Stimulated activated CD4-positive, alpha-beta T cell treated with anti-CD3 and anti-CD28 coated beads, Interleukin-4, amount 100 ng/mL, for 1 hour (primary cell): ENCODE results near the gene C1orf35.

Experiments used
- DNase-seq: peaks from one replicate; pipeline ENCODE4 v3.0.0-alpha.2; 2020

C1orf35 gene

GRCh38 chr1:228109073-228109961 lies 6.2 kb upstream of the C1orf35 start, which contains the start of gene MRPL55:
TSS of gene MRPL55 (minus strand) at chr1:228109299. CDS start at chr1:228108260, 1,039 bp downstream.
- peak; percentile 98 for DNase-seq

- DNase-seq = no peak
Observed at GRCh38 chr1:228108742-228109072, 5.6 kb upstream of the C1orf35 start.

- no peak for DNase-seq
Observed at GRCh38 chr1:228108055-228108690, 5.0 kb upstream of the C1orf35 start.

- DNase-seq = no peak
Observed at GRCh38 chr1:228107636-228108035, 4.5 kb upstream of the C1orf35 start.

- DNase-seq = no peak
Observed at GRCh38 chr1:228106800-228107054, 3.6 kb upstream of the C1orf35 start.

- no peak for DNase-seq
Observed at GRCh38 chr1:228105996-228106799, 3.1 kb upstream of the C1orf35 start.

- DNase-seq = no peak
Observed at GRCh38 chr1:228105270-228105995, 2.3 kb upstream of the C1orf35 start.

GRCh38 chr1:228104526-228105269 lies 1.6 kb upstream of the C1orf35 start:
- DNase-seq = no peak

- DNase-seq = peak; percentile 62
Observed at GRCh38 chr1:228101994-228102790, 933 bp downstream of the C1orf35 start.

GRCh38 chr1:228101614-228101993 lies 1.5 kb downstream of the C1orf35 start:
- no peak for DNase-seq

GRCh38 chr1:228100822-228101613 lies 2.1 kb downstream of the C1orf35 start:
- no peak for DNase-seq

GRCh38 chr1:228099331-228099732 lies 3.8 kb downstream of the C1orf35 start:
- DNase-seq = no peak

- no peak for DNase-seq
Observed at GRCh38 chr1:228098323-228098931, 4.7 kb downstream of the C1orf35 start.

GRCh38 chr1:228097333-228098081 lies 5.6 kb downstream of the C1orf35 start:
- no peak for DNase-seq

- DNase-seq = no peak
Observed at GRCh38 chr1:228096416-228097332, 6.5 kb downstream of the C1orf35 start.

GRCh38 chr1:228095938-228096337 lies 7.2 kb downstream of the C1orf35 start:
- DNase-seq = no peak

- no peak for DNase-seq
Observed at GRCh38 chr1:228095161-228095560, 8.0 kb downstream of the C1orf35 start.

- no peak for DNase-seq
Observed at GRCh38 chr1:228094432-228095016, 8.6 kb downstream of the C1orf35 start.
